OCI-M2 (cell line): Measurements from ENCODE around the gene OLFML2A.
"Not testable (repeated sequence)": the region's sequence is repeated elsewhere in the genome, so short reads cannot be mapped to it uniquely, and the experiment has no call there.

Experiments used
- DNase-seq: peaks from one replicate; lab custom pipeline; 2025; ENCODE audit not compliant: unreplicated experiment; lab: John Stamatoyannopoulos, UW

OLFML2A gene

DNA sequence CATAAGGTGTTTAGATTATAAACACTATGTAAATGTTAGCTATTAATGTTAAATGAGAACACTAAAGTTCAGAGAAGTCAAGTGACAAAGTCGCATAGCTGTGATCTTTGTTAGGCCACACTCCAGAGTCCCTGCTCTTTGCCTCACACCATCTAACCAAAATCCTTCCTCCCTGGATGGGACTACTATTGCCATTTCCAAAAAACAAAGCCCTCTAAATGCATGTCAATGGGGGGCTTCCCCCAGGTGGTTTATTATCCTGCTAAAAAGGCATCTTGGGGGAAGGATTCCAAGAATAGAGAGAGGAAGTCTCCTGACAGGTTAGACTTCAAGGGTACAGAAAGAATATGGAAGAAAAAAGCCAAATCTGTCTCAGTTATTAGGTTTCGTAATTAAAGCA, 16.2 kb upstream of the OLFML2A start:
- no peak for DNase-seq

DNA sequence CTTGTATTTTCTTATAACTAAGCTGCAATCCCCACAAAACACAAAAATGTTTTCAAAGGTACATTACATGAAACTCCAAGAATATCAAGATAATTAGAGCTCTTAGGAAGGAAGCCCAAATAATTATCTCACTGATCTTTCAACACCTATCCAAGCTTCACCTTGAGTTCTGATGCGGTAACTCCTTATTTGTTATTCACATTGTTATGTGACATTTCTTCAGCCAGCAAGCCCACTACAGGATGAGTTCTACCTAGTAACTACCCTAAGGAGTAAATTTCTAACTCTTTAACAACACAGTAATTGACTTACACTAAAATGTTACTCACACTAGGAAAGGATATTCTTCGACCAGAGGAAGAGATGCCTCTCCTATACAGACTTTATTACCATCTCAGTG, 15.7 kb upstream of the OLFML2A start:
- DNase-seq: no peak

- DNase-seq: no peak
These were observed 15.2 kb upstream of the OLFML2A start for GRCh38 chr9:124761710-124762109.

GRCh38 chr9:124762633-124763032, 14.3 kb upstream of the OLFML2A start:
- no peak for DNase-seq

- no peak for DNase-seq
These were observed 12.0 kb upstream of the OLFML2A start for GRCh38 chr9:124764774-124765438.

- DNase-seq: no peak
These were observed 11.5 kb upstream of the OLFML2A start for GRCh38 chr9:124765439-124765835.

DNA sequence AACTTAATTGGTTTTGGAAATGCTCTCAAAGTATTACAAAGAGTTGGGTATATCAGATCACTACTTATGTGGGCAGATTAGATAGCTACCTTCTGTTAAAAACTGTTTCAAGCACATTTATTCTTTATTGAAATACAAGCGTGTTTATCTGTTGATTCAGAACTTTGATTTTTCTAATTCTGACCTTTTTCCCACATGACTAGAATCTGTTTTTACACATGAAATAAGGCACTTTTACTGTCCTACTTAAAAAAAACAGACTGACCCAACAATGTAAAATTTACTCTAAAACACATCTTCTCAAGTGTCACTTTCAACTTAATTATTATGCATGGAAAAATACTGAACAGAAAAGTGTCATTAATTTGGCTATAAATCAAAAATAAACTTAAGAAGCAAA, 10.6 kb upstream of the OLFML2A start:
- no peak for DNase-seq

- no peak for DNase-seq
These were observed 9.9 kb upstream of the OLFML2A start for GRCh38 chr9:124766815-124767554.

DNA sequence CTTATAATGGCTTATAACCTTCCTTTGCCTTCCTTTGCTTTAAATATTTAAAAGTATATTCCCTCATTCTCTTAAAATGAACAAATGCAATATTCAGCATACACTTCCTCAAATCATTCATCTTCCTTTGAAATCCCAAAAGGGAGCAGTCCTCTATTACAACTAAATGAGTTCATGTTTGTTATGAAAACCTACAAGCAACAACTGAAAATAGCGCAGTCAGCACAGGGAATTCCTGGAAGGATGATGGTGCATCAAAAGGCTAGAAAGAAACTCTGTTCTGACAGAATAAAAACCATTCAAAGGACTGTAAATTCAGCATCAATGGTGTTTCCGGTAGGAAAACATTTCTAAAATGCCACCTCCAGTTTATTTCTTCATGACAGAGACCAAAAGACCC, 9.1 kb upstream of the OLFML2A start:
- no peak for DNase-seq

- DNase-seq: no peak
These were observed 8.6 kb upstream of the OLFML2A start for GRCh38 chr9:124768334-124768733.

- DNase-seq: no peak
These were observed 8.0 kb upstream of the OLFML2A start for GRCh38 chr9:124768750-124769548.

GRCh38 chr9:124769549-124770358, 7.2 kb upstream of the OLFML2A start:
- DNase-seq: no peak

DNA sequence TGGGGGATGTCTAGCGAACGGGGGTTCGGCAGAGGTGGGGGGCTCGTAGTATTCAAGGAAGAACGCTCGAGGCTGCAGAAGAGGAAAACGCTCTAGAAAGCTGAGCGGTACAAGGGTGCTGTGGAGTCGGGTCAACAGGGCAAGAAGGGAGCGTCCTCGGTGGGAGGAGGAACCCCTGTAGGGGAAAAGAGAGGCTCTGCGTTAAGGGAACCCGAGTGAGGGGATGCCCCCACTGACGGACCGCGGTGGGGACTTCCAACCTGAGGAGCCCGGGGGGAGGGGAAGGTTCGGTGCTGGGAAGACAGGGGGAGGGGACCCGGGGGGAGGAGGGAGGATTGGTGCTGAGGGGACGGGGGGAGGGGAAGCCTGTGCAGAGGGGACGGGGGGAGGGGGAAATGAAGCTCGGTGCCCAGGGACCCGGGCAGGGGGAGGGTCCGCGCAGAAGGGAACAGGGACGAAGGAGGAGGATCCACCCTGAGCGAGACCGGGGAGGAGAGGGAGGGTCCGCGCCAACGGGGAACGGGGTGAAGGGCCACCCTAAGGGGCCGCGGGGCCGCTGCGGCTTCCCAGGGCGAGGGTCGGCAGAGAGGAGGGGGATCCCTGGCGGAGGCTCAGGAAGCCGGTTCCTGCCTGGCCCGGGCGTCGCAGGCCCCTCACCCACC, 6.4 kb upstream of the OLFML2A start:
- DNase-seq: no peak

GRCh38 chr9:124771021-124771866, 5.7 kb upstream of the OLFML2A start, which contains the start of gene NR6A1:
NR6A1 (minus strand) TSS chr9:124771311.
- DNase-seq: peak; percentile 73

GRCh38 chr9:124771867-124772679, 4.9 kb upstream of the OLFML2A start:
- DNase-seq: no peak

DNA sequence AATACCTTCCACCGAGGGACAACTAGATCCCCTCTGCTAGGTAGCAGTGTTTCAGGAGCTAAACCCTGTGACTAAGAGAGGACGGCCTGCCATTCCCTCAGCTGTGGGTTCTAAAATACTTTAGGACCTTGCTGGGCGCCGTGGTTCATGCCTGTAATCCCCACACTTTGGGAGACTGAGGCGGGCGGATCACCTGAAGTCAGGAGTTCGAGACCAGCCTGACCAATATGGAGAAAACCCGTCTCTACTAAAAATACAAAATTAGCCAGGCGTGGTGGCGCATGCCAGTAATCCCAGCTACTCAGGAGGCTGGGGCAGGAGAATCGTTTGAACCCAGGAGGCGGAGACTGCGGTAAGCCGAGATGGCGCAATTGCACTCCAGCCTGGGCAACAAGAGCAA, 4.1 kb upstream of the OLFML2A start:
- DNase-seq: not testable (repeated sequence)

DNA sequence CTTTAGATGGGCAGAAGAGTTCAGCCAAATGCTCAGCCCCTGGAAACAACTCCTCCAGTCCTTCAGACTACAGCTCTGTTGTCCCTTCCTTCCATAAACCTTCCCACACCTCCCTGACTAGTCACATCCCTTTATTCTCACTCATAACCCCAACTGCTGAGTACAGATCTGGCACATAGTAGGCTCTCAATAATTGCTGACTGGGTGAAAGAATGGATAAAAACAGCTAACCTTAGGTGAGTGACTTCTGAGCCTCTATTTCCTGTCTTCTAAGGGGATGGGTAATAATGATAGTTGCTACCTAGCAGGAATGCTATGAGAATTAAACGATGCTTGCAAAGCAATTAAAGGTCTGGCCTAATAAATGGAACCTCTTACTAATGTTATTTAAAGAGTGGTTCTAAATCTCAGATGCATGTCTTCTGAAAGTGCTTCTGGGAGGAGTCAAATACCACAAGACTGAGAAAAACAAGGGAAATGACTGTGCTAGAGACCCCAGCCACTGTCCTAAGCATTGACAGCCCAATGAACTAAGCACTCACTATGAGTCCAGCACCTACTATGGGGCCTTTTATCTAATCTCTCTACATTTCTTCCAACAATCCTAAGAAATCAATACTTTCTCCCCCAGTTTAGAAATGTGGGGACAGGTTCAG, 3.3 kb upstream of the OLFML2A start:
- DNase-seq: no peak
